Activated T-cell treated with anti-CD3 and anti-CD28 coated beads, Interleukin-2, amount 50 U/mL, for 24 hours (primary cell): ENCODE data around the gene FAM81B.

Source experiments
- DNase-seq: peaks from one replicate; pipeline ENCODE4 v3.0.0-alpha.2; 2020
- H3K27ac Mint-ChIP-seq: 2 replicates; pipeline ENCODE4 v1.8.0; 2020; ENCODE audit warnings: mild to moderate bottlenecking, mixed read lengths
- H3K27me3 Mint-ChIP-seq: 2 replicates; pipeline ENCODE4 v1.8.0; 2020; ENCODE audit warnings: mixed read lengths
- H3K36me3 Mint-ChIP-seq: 2 replicates; pipeline ENCODE4 v1.8.0; 2020; ENCODE audit warnings: low read depth, mixed read lengths
- H3K4me1 Mint-ChIP-seq: 2 replicates; pipeline ENCODE4 v1.8.0; 2020; ENCODE audit warnings: low read depth, mixed read lengths
- H3K4me3 Mint-ChIP-seq: 2 replicates; pipeline ENCODE4 v1.8.0; 2020; ENCODE audit warnings: mild to moderate bottlenecking, moderate library complexity, mixed read lengths
- H3K9me3 Mint-ChIP-seq: 2 replicates; pipeline ENCODE4 v1.8.0; 2020; ENCODE audit warnings: mixed read lengths

Gene FAM81B

DNA sequence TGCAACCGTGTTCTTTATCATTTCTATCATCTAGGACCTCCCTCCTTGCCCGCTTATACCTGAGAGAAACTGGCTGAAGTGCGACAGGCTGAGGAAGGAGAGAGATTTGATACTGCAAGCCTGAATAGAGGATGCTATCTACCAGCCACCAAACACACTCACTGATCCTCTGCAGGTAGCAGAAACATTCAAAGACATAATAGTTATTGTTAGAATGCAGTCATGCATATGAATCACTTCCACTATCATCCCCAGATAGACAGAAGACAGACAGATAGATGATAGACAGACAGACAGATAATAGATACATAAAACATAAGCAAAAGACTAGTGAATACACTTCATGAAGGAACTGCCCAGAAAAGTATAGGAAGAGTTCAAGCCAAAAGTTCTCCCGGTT, 32.9 kb downstream of the FAM81B start:
- H3K27ac Mint-ChIP-seq = no peak overlapping the region
- H3K9me3 Mint-ChIP-seq = no peaks in the 10 kb centered on the region
- no peak for DNase-seq
- H3K4me1 Mint-ChIP-seq = no peaks in the 10 kb centered on the region
- H3K27me3 Mint-ChIP-seq = no peaks in the 10 kb centered on the region
- no peaks in the 10 kb centered on the region for H3K36me3 Mint-ChIP-seq
- H3K4me3 Mint-ChIP-seq = no peak overlapping the region

DNA sequence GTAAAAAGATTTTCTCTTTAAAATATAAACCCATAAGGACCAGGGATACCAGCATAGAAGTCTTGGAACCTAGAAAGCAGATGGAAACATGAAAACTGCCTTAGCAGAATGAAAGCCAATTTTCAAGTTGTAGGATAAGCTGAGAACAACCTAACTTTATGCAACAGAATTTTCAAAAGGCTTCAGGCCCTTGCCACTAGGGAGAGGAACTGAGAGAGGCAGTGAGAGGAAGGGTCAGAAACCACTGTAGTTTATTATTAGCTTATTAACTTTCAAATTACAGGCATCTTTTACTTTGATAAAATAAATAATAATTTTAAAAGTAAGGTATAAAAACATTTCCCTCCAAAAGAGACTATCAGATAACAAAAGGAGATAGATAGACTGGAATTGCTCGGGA, 33.4 kb downstream of the FAM81B start:
- Mint-ChIP-seq H3K4me3 (no peak overlapping the region), H3K27ac (no peak overlapping the region), H3K4me1 (no peaks in the 10 kb centered on the region), H3K36me3 (no peaks in the 10 kb centered on the region), H3K9me3 (no peaks in the 10 kb centered on the region), H3K27me3 (no peaks in the 10 kb centered on the region)
- DNase-seq = no peak

DNA sequence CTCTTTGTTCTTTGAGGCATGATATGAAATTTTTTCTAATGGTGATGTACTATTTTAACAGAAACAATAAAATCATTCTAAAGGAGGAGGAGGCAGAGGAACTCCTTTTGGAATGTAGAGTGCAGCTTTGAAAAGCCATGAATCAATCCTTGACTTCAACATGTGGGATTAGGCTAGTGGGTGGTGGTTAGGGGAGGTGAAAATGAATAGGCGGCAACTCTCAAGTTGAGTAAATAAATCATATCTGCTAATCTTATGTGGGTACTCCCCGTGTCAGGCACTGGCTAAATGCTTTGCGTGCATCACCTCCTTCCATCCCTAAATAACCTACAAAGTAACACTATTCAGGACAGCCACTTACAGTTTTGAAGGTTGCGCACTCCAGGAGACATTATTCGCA, 35.1 kb downstream of the FAM81B start:
- H3K27ac Mint-ChIP-seq = no peak overlapping the region
- no peaks in the 10 kb centered on the region for H3K36me3 Mint-ChIP-seq
- H3K4me1 Mint-ChIP-seq = no peaks in the 10 kb centered on the region
- DNase-seq = no peak
- no peak overlapping the region for H3K4me3 Mint-ChIP-seq
- no peaks in the 10 kb centered on the region for H3K27me3 Mint-ChIP-seq
- H3K9me3 Mint-ChIP-seq = no peaks in the 10 kb centered on the region

DNA sequence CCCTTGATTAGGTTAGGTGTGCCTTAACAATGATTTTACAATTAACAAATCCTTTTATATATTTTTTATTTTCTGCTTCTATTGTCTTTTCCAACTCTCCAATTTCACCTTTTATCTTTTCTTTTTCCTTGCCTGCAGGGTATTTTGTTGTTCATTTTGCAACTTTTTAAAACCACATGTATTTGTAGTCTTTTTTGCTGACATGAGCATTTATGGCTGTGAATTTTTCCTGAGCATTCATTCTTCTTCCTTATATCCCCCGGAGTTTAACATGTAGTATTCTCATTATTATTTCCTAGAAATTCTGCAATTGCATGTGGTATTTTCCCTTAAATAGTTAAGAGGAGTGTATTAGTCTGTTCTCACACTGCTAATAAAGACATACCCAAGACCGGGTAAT, 41.6 kb downstream of the FAM81B start:
- H3K4me1 Mint-ChIP-seq = no peaks in the 10 kb centered on the region
- H3K27me3 Mint-ChIP-seq = peaks cover 13% of the 10 kb centered on the region
- no peaks in the 10 kb centered on the region for H3K36me3 Mint-ChIP-seq
- no peak for DNase-seq
- H3K4me3 Mint-ChIP-seq = no peak overlapping the region
- H3K9me3 Mint-ChIP-seq = peaks cover 5% of the 10 kb centered on the region
- no peak overlapping the region for H3K27ac Mint-ChIP-seq

DNA sequence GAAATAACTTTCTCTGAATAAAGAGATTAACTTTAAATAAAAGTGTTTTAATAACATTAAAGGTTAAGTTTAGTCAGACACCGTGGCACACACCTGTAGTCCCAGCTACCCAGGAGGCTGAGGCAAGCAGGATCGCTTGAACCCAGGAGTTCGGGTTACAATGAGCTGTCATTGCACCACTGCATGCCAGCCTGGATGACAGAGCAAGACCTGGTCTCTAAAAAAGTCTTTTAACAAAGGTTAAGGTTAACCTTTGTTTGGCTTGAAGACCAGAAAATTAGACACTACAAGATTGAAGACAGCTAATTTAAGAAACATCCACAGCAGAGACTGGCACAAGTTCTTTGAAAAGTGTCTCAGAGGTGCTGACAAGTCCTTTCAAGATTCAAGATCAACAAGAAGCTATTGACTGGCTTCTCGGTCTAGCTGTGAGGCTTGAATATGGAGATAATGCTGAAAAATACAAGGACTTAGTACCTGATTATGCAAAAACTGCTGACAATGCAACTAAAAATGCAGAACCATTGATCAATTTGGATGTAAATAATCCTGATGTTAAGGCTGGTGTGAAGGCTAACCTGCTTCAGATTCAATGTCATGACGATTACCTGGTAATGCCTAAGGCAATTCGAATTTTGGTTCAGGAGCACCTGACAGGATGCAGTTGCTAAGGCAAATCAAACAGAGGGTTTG, 48.8 kb downstream of the FAM81B start:
- DNase-seq = no peak
- Mint-ChIP-seq H3K9me3 (no peaks in the 10 kb centered on the region), H3K4me1 (no peaks in the 10 kb centered on the region), H3K36me3 (no peaks in the 10 kb centered on the region), H3K27me3 (peaks cover 43% of the 10 kb centered on the region), H3K27ac (no peak overlapping the region), H3K4me3 (no peak overlapping the region)

DNA sequence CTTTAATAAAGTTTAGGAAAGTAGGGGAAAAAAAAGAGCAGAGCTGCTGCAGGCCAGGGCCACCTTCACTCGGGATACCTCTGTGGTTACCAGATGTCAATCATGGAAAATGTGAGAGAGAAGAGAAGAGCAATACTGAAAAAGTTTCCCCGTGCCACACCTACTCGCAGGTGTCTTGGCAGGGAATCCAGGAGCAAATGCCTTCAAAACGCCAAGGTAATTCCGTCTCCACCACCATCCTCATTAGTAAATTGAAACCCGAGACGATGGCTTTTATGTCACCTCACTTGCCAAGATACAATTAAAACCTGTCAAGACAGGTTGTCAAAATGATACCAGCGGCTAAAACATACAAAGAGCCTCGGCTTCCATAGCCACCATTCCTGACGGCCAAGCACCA, 49.7 kb downstream of the FAM81B start:
- Mint-ChIP-seq H3K27me3 (peaks cover 41% of the 10 kb centered on the region), H3K4me1 (no peaks in the 10 kb centered on the region), H3K36me3 (no peaks in the 10 kb centered on the region), H3K27ac (no peak overlapping the region), H3K4me3 (no peak overlapping the region), H3K9me3 (no peaks in the 10 kb centered on the region)
- no peak for DNase-seq

DNA sequence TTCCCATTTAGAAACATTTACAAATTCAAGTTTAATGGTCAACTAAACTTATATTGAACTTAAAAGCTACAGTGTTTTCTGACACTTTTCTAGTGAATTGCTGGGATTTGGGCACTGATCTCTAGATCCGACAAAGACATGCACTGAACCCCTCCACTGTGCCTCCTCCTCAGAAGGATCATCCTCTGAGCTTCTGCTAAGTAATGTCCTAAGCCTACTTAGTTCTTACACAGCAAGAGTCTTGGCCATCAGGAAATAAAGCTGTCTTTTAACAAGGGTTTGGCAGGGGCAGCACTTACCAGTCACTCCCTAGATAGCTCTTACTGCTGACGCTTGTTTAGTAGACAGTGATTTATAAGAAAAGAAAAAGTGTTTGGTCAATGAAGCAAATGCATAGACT, 50.5 kb downstream of the FAM81B start:
- H3K27me3 Mint-ChIP-seq = peaks cover 42% of the 10 kb centered on the region
- H3K4me3 Mint-ChIP-seq = no peak overlapping the region
- no peak for DNase-seq
- H3K9me3 Mint-ChIP-seq = no peaks in the 10 kb centered on the region
- H3K27ac Mint-ChIP-seq = no peak overlapping the region
- no peaks in the 10 kb centered on the region for H3K4me1 Mint-ChIP-seq
- no peaks in the 10 kb centered on the region for H3K36me3 Mint-ChIP-seq

DNA sequence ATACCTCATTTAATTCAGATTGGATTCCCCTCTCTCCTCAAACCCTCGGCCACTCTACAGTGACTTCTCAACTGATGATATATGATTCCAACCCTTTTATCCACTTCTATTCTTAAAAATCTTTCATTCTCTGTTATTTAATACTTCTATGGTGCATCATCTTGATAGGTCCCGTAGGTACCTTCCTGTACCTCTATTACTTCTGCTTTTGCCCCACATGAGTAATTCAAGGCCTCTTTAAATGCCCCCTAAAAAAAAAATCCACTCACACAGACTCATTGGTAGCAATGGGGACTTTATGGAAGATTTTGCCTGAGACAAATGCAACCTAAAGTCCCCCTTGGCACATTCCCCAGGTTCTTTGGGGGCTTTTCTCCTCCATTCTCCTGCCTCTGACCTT, 54.3 kb downstream of the FAM81B start:
- H3K27ac Mint-ChIP-seq = no peak overlapping the region
- no peaks in the 10 kb centered on the region for H3K36me3 Mint-ChIP-seq

DNA sequence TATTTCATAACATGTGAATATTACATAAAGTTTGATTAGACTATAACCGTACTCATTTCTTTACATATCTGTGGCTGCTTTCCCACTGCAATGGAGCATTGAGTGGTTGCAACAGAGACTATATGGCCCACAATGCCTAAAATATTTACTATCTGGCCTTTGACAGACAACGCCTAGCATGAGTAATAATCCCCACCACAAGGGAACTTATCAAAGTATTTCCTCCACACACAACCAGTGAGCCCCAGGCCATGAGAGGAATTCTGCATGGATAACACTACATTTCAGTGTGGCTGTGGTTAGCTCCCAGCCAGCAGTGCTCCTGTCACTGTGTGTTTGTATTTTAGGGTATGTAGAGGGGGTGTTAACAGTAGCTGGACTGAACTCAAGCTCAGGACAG, 54.8 kb downstream of the FAM81B start:
- H3K27ac Mint-ChIP-seq = no peak overlapping the region
- peaks cover 21% of the 10 kb centered on the region for H3K27me3 Mint-ChIP-seq
- H3K36me3 Mint-ChIP-seq = no peaks in the 10 kb centered on the region
- no peak overlapping the region for H3K4me3 Mint-ChIP-seq
- no peaks in the 10 kb centered on the region for H3K9me3 Mint-ChIP-seq
- no peaks in the 10 kb centered on the region for H3K4me1 Mint-ChIP-seq
- DNase-seq = no peak

More for the DNA sequence above, 54.3 kb downstream of the FAM81B start:
- Mint-ChIP-seq H3K27me3 (peaks cover 26% of the 10 kb centered on the region), H3K9me3 (no peaks in the 10 kb centered on the region), H3K4me1 (no peaks in the 10 kb centered on the region), H3K4me3 (no peak overlapping the region)
- DNase-seq = no peak

DNA sequence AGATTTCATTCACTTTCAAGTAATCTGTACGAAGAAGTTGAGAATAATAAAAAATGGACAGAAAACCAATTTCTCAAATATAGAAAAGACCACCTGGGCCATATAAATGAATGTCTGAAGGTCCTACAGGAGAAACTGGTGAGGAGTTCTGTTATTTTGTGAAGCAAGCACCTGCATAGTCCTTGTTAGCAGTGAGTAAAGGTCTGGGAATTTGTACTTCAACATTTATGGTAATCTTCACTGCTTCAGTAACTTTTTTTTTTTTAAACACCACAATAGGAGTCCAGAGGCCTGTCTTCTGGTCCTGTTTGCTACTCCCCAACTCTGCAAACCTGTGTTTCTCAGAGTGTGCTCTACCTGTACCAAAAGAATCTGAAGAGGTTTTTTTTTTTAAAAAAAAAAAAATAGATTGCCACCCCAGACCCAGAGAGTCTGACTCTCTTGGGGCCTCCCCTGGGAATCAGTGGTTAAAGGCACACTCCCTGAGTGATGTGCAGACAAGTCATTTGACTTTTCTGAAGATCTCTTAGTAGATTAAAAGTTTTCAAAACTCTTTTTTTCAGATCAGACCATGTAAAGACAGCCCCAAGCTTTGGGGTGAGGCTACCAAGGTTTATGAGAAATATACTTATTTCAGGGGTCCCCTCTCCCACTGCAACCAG, 55.5 kb downstream of the FAM81B start:
- Mint-ChIP-seq H3K4me3 (no peak overlapping the region), H3K9me3 (no peaks in the 10 kb centered on the region), H3K27me3 (peaks cover 17% of the 10 kb centered on the region), H3K4me1 (no peaks in the 10 kb centered on the region), H3K36me3 (no peaks in the 10 kb centered on the region), H3K27ac (no peak overlapping the region)
- DNase-seq = no peak

DNA sequence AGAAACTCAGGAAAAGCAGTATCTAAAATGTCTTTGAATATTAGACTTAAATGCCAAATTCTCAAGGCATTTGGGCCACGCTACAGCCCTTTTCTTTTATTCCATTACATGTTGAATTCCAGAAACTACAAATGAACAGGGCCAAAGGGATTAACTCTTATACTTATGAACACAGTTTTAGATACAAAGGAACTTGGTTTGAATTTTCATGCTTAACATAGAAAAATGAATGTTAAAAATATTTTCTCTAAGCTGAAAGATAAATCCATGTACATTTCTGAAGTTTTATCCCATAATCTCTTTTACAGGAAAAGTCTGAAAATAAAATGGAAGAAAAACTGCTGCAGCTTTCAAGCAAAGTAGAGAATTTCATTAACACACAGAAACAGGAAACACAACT, 56.8 kb downstream of the FAM81B start:
- H3K27ac Mint-ChIP-seq = no peak overlapping the region
- H3K9me3 Mint-ChIP-seq = no peaks in the 10 kb centered on the region
- no peak for DNase-seq
- no peaks in the 10 kb centered on the region for H3K4me1 Mint-ChIP-seq
- H3K4me3 Mint-ChIP-seq = no peak overlapping the region
- H3K36me3 Mint-ChIP-seq = no peaks in the 10 kb centered on the region
- peaks cover 9% of the 10 kb centered on the region for H3K27me3 Mint-ChIP-seq

DNA sequence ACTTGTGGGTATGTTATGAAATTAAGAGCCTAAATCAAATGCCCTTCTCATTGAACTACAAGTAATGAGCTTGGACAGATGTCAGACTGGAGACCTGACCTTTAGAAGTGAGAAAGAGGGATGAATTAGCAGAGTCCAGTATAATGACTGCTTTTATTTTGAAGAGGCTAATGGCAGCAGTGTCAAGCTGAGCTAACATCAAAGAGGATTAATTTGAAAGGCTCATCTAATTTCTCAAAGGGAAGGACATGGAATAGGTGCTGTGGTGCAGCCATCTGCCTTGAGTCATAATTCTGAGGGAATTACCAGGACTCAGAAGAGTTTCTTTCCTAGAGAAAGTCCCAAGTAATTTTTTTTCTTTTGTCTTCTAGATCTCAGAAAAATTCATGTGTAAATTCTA, 57.6 kb downstream of the FAM81B start:
- no peak overlapping the region for H3K4me3 Mint-ChIP-seq
- DNase-seq = no peak

DNA sequence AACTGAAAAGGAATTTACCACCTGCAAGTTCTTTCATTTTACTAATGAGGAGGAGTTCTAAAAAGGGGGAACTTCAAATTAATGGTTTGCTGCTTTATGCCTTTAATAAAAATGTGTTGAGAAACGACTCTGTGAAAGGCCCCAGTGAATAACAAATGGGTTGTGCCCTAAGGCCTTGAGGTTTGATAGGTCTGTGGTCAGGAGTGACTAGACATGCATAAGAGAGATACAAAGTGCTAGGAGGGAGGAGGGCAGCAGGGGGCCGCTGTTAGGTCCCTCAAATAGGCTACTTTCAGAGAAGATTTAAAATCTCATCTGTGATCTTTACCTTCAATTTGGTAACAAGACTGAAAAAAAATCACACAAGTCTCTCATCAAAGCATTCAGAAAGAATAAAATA, 58.3 kb downstream of the FAM81B start:
- no peak overlapping the region for H3K27ac Mint-ChIP-seq
- no peak for DNase-seq
- H3K27me3 Mint-ChIP-seq = peaks cover 6% of the 10 kb centered on the region
- H3K4me3 Mint-ChIP-seq = no peak overlapping the region
- no peaks in the 10 kb centered on the region for H3K4me1 Mint-ChIP-seq
- no peaks in the 10 kb centered on the region for H3K9me3 Mint-ChIP-seq
- H3K36me3 Mint-ChIP-seq = no peaks in the 10 kb centered on the region

More for the DNA sequence above, 57.6 kb downstream of the FAM81B start:
- Mint-ChIP-seq H3K4me1 (no peaks in the 10 kb centered on the region), H3K27ac (no peak overlapping the region), H3K9me3 (no peaks in the 10 kb centered on the region), H3K27me3 (peaks cover 9% of the 10 kb centered on the region), H3K36me3 (no peaks in the 10 kb centered on the region)

DNA sequence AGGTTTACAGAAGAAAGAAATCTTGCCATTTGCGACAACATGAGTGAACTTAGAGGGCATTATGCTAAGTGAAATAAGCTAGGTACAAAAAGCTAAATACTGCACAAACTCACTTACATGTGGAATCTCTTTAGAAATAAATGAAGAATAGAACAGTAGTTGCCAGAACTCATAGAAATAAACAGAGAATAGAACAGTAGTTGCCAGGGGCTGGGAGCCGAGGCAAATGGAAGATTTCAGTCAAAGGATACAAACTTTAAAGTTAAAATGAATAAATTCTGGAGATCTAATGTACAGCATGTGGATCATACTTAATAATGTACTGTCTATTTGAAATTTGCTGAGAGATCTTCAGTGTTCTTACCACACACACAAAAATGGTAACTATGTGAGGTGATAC, 63.4 kb downstream of the FAM81B start:
- H3K4me1 Mint-ChIP-seq = no peaks in the 10 kb centered on the region
- H3K36me3 Mint-ChIP-seq = peaks cover under 1% of the 10 kb centered on the region
- H3K27me3 Mint-ChIP-seq = no peaks in the 10 kb centered on the region
- H3K9me3 Mint-ChIP-seq = no peaks in the 10 kb centered on the region
- no peak for DNase-seq
- no peak overlapping the region for H3K27ac Mint-ChIP-seq
- H3K4me3 Mint-ChIP-seq = no peak overlapping the region

DNA sequence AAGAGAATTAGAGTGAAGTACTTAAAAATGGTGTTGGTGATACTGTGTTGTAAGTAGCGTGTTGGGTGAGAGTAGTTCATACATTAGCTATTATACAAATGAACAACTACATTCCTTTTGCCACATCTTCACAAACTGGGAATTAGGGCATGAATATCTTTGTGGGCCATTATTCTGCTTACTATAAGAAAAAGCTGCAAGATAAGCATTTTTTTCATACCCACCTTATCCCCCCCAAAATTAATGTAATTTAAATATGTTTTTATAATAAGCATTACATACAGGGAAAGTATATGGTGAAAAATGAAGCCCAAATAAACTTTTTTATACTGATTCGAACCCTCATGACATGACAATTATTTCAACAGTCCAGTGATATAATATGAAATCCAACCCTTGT, 69.5 kb downstream of the FAM81B start:
- Mint-ChIP-seq H3K27me3 (no peaks in the 10 kb centered on the region), H3K9me3 (no peaks in the 10 kb centered on the region), H3K36me3 (peaks cover 50% of the 10 kb centered on the region), H3K4me1 (no peaks in the 10 kb centered on the region), H3K27ac (no peak overlapping the region), H3K4me3 (no peak overlapping the region)
- no peak for DNase-seq
